Activated CD4-positive, alpha-beta T cell treated with anti-CD3 and anti-CD28 coated beads for 36 hours (primary cell): ENCODE results near the gene MYBPHL. TPM values are rescaled to one million over a fixed set of nuclear protein-coding genes. Genes with fewer than 3 reads are reported as not detected.

Experiments used
- total RNA-seq, 2 experiments: library from RNA; stranded (reverse); gene quantifications; one replicate each; pipeline ENCODE4 v1.2.3, GENCODE V29; 2021

MYBPHL gene
- total RNA-seq, 2 experiments from 2014 or later = not detected

Other genes with a start within 250 kb of the MYBPHL start
- 10 to 100 TPM; 12.1 to 20.1 TPM for gene TAF13, start 231.0 kb downstream of the MYBPHL start, total RNA-seq
- gene TMEM167B, start 216.2 kb downstream of the MYBPHL start, total RNA-seq = 10 to 100 TPM; 26.8 to 28.4 TPM
- gene ELAPOR1, start 192.9 kb downstream of the MYBPHL start, total RNA-seq = 1 to 10 TPM; 7.1 to 8.7 TPM
- gene SARS1, start 93.1 kb downstream of the MYBPHL start, total RNA-seq = 100 to 1,000 TPM; 224 to 240 TPM
- 1 to 10 TPM; 1.9 to 2.0 TPM for gene CELSR2, start 57.5 kb downstream of the MYBPHL start, total RNA-seq
- 10 to 100 TPM; 17.6 to 18.4 TPM for gene PSRC1, start 23.9 kb downstream of the MYBPHL start, total RNA-seq
- gene SORT1, start 90.9 kb upstream of the MYBPHL start, total RNA-seq = under 1 TPM; 0.39 to 0.55 TPM
- 100 to 1,000 TPM; 151 to 249 TPM for gene PSMA5, start 119.4 kb upstream of the MYBPHL start, total RNA-seq
- under 1 TPM in 1 of 2 experiments, not detected in 1; 0.05 TPM for gene SYPL2, start 159.5 kb upstream of the MYBPHL start, total RNA-seq
- 10 to 100 TPM; 11.7 to 13.0 TPM for gene ATXN7L2, start 176.9 kb upstream of the MYBPHL start, total RNA-seq
- gene CYB561D1, start 187.1 kb upstream of the MYBPHL start, total RNA-seq = 1 to 10 TPM; 7.1 to 8.7 TPM
- 1 to 10 TPM; 1.8 to 2.0 TPM for gene AMIGO1, start 202.7 kb upstream of the MYBPHL start, total RNA-seq
- under 1 TPM in 1 of 2 experiments, not detected in 1; 0.34 TPM for gene GPR61, start 232.9 kb upstream of the MYBPHL start, total RNA-seq
- 1 to 10 TPM; 7.1 to 9.6 TPM for gene GNAI3, start 241.6 kb upstream of the MYBPHL start, total RNA-seq